HCT116 (cell line): ENCODE measurements around the gene CRADD. TPM values are rescaled to one million over a fixed set of nuclear protein-coding genes. Genes with fewer than 3 reads are reported as not detected.

Experiments
- ATAC-seq: fragments of 200-7000 bp; cut with Tn5 transposase; 2 replicates; pipeline ENCODE4 v1.9.1; 2020; ENCODE audit warnings: mild to moderate bottlenecking, moderate library complexity
- BruUV-seq: library from RNA; stranded (reverse); fragments of 400-500 nt; replicated peaks from 2 replicates; lab custom pipeline; 2021; lab: Mats Ljungman, UMichigan
- CTCF ChIA-PET: fragments of 300-600 bp; sonication (Branson Sonifier 250); formaldehyde crosslinking; loops from one replicate; lab custom pipeline; 2021; ENCODE audit warnings: antibody characterized with exemption; lab: Charles Lee
- POLR2A ChIA-PET: fragments of 300-600, 350-600 bp; sonication (Branson Sonifier 250); formaldehyde crosslinking; loops from one replicate; lab custom pipeline; 2021; ENCODE audit warnings: antibody characterized with exemption; lab: Charles Lee
- RAD21 ChIA-PET, 2 experiments: fragments of 300-600 bp; sonication (Branson Sonifier 250); formaldehyde crosslinking; loops; one replicate each; lab custom pipeline; 2023; ENCODE audit warnings: low total read pairs in 2 of 2; ENCODE audit not compliant: uncharacterized antibody in 2 of 2, unreplicated experiment in 2 of 2, low non-redundant PET in 1 of 2; lab: Charles Lee
- DNase-seq: peaks from one replicate; pipeline ENCODE4 v3.0.0-alpha.2; 2010; ENCODE audit warnings: low read depth, low spot score
- H2AFZ ChIP-seq: fragments of 200-600 bp; shearing (Covaris generic), sonication (generic); 2 replicates; pipeline ENCODE4 v1.6.1; 2017; ENCODE audit warnings: low read depth, mixed run types, mixed read lengths, antibody characterized with exemption, low read length; ENCODE audit not compliant: poor library complexity, severe bottlenecking
- H3K27ac ChIP-seq: 2 replicates; pipeline ENCODE4 v1.5.1; 2012; ENCODE audit warnings: low read depth, low read length
- H3K27me3 ChIP-seq: fragments of 200-600 bp; sonication (generic); 2 replicates; pipeline ENCODE4 v1.6.1; 2016; ENCODE audit warnings: mixed run types, low read length, mixed read lengths; ENCODE audit not compliant: insufficient read depth
- H3K36me3 ChIP-seq, 2 experiments: fragments of 200-500 bp in 1 of 2; fragments of 200-600 bp in 1 of 2; sonication (Bioruptor generic) in 1 of 2; sonication (generic) in 1 of 2; 2 replicates each; pipeline versions ENCODE4 v1.5.1 to v1.6.1; 2014 to 2016; ENCODE audit warnings: low read length in 2 of 2, inconsistent platforms in 1 of 2, mixed read lengths in 1 of 2, mixed run types in 1 of 2; ENCODE audit not compliant: insufficient read depth in 2 of 2, control insufficient read depth in 1 of 2
- H3K4me1 ChIP-seq, 2 experiments: fragments of 200-600 bp in 1 of 2; sonication (generic) in 1 of 2; 2 replicates each; pipeline versions ENCODE4 v1.5.1 to v1.6.1; 2012 to 2017; ENCODE audit warnings: low read length in 2 of 2, inconsistent platforms in 1 of 2, mild to moderate bottlenecking in 1 of 2, mixed read lengths in 1 of 2, mixed run types in 1 of 2, moderate library complexity in 1 of 2; ENCODE audit not compliant: insufficient read depth in 2 of 2, control insufficient read depth in 1 of 2
- H3K4me2 ChIP-seq: fragments of 200-600 bp; sonication (generic); 2 replicates; pipeline ENCODE4 v1.6.1; 2017; ENCODE audit warnings: mixed run types, low read length, mixed read lengths
- H3K4me3 ChIP-seq, 2 experiments: fragments of 200-600 bp in 1 of 2; sonication (generic) in 1 of 2; replicated peaks in 1 of 2; 2 replicates each; pipeline ENCODE4 v1.5.1; 2011 to 2016; ENCODE audit warnings: low read length in 2 of 2, control low read depth in 1 of 2, low read depth in 1 of 2, mild to moderate bottlenecking in 1 of 2, mixed read lengths in 1 of 2, mixed run types in 1 of 2
- H3K79me2 ChIP-seq: fragments of 200-600 bp; sonication (generic); 2 replicates; pipeline ENCODE4 v1.6.1; 2017; ENCODE audit warnings: mild to moderate bottlenecking, mixed run types, low read length, moderate library complexity, mixed read lengths; ENCODE audit not compliant: insufficient read depth
- H3K9ac ChIP-seq: fragments of 200-600 bp; sonication (generic); 2 replicates; pipeline ENCODE4 v1.6.1; 2016; ENCODE audit warnings: low read length, mixed read lengths
- H3K9me2 ChIP-seq: fragments of 200-600 bp; sonication (generic), shearing (Covaris generic); 2 replicates; pipeline ENCODE4 v1.6.1; 2017; ENCODE audit warnings: mixed run types, mild to moderate bottlenecking, moderate library complexity; ENCODE audit not compliant: insufficient read depth
- H3K9me3 ChIP-seq, 2 experiments: fragments of 200-500 bp in 1 of 2; fragments of 200-600 bp in 1 of 2; sonication (Bioruptor generic) in 1 of 2; sonication (generic) in 1 of 2; 2 replicates each; pipeline ENCODE4 v1.6.1; 2014 to 2017; ENCODE audit warnings: low read length in 2 of 2, mixed read lengths in 2 of 2, inconsistent platforms in 1 of 2, low read depth in 1 of 2, mild to moderate bottlenecking in 1 of 2, mixed run types in 1 of 2, moderate library complexity in 1 of 2; ENCODE audit not compliant: control insufficient read depth in 1 of 2, insufficient read depth in 1 of 2
- H4K20me1 ChIP-seq: fragments of 200-600 bp; sonication (generic), shearing (Covaris generic); 2 replicates; pipeline ENCODE4 v1.6.1; 2017; ENCODE audit warnings: mixed run types, mild to moderate bottlenecking, moderate library complexity; ENCODE audit not compliant: insufficient read depth
- ATF3 ChIP-seq: IDR thresholded peaks from 2 replicates; pipeline ENCODE4 v1.6.1; 2012
- CBX3 ChIP-seq: IDR thresholded peaks from 2 replicates; pipeline ENCODE4 v1.6.1; 2012; ENCODE audit warnings: low read depth
- CEBPB ChIP-seq: IDR thresholded peaks from 2 replicates; pipeline ENCODE4 v1.6.1; 2012; ENCODE audit warnings: low read depth
- CTCF ChIP-seq, 3 experiments: fragments of 200-600 bp in 1 of 3; sonication (generic) in 1 of 3; IDR thresholded peaks in 2 of 3; conservative IDR thresholded peaks in 1 of 3; 2 replicates each; pipeline ENCODE4 v1.5.1; 2012 to 2017; ENCODE audit warnings: low read depth in 2 of 3, low read length in 2 of 3, antibody characterized with exemption in 1 of 3, borderline replicate concordance in 1 of 3, control low read depth in 1 of 3, mild to moderate bottlenecking in 1 of 3, mixed read lengths in 1 of 3, mixed run types in 1 of 3, moderate library complexity in 1 of 3; ENCODE audit not compliant: insufficient read depth in 1 of 3
- EGR1 ChIP-seq: IDR thresholded peaks from 2 replicates; pipeline ENCODE4 v1.6.1; 2012; ENCODE audit warnings: low read depth
- EZH2 ChIP-seq: fragments of 200-600 bp; sonication (generic); IDR thresholded peaks from 2 replicates; pipeline ENCODE4 v1.6.1; 2017; ENCODE audit warnings: antibody characterized with exemption, mixed run types
- FOSL1 ChIP-seq: IDR thresholded peaks from 2 replicates; pipeline ENCODE4 v1.6.1; 2012; ENCODE audit warnings: low read depth
- JUND ChIP-seq: IDR thresholded peaks from 2 replicates; pipeline ENCODE4 v1.6.1; 2012
- POLR2AphosphoS5 ChIP-seq: IDR thresholded peaks from 2 replicates; pipeline ENCODE4 v1.6.1; 2011; ENCODE audit warnings: mild to moderate bottlenecking, low read depth, low read length, moderate library complexity
- SIN3A ChIP-seq: IDR thresholded peaks from 2 replicates; pipeline ENCODE4 v1.6.1; 2012; ENCODE audit warnings: low read depth
- SRF ChIP-seq: IDR thresholded peaks from 2 replicates; pipeline ENCODE4 v1.6.1; 2012; ENCODE audit warnings: low read depth
- TCF7L2 ChIP-seq: IDR thresholded peaks from 2 replicates; pipeline ENCODE4 v1.7.0; 2011; ENCODE audit warnings: borderline replicate concordance, inconsistent platforms; ENCODE audit not compliant: insufficient read depth, insufficient read length; ENCODE audit errors: extremely low read depth
- YY1 ChIP-seq: IDR thresholded peaks from 2 replicates; pipeline ENCODE4 v1.6.1; 2011; ENCODE audit warnings: low read length, low read depth, moderate library complexity, mild to moderate bottlenecking; ENCODE audit not compliant: insufficient replicate concordance; ENCODE audit errors: extremely low read depth
- intact Hi-C: fragments of 100-400 bp; cut with micrococcal nuclease; formaldehyde crosslinking; loops from 2 replicates; pipeline ENCODE4 v1.10.0; 2022
- total RNA-seq: library from RNA; stranded (reverse); gene quantifications from one replicate; pipeline ENCODE4 v1.2.1, GENCODE V29; 2021; ENCODE audit not compliant: unreplicated experiment

Gene CRADD
- total RNA-seq, 1 experiment from 2014 or later = 12.2 TPM

GRCh38 chr12:93889516-93890212, 212.5 kb downstream of the CRADD start:
- ChIA-PET RAD21 (interaction anchor here in 1 of 2 experiments (0.7 kb wide), 1 partner anchor 320 kb away, joined by 3 read pairs; no protein-coding TSS in a partner anchor), POLR2A (no interaction called here), CTCF (no interaction called here)
- no peaks in the 10 kb centered on the region for H4K20me1 ChIP-seq
- no peaks in the 10 kb centered on the region for H3K27me3 ChIP-seq
- no peak for ATAC-seq
- no TSS peak for BruUV-seq
- no peak overlapping the region for H3K27ac ChIP-seq
- H2AFZ ChIP-seq = no peak overlapping the region
- H3K9ac ChIP-seq = no peak overlapping the region
- H3K4me3 ChIP-seq = no peak overlapping the region
- TF ChIP-seq EZH2 (no peak), SIN3A (no peak), FOSL1 (no peak), EGR1 (no peak), TCF7L2 (no peak), CBX3 (no peak), YY1 (no peak), CTCF (IDR thresholded peaks at IDR 0.05 in 2 of 3, conservative IDR thresholded peaks at IDR 0.05 in 1 of 3; ENCODE audit: borderline replicate concordance in 1 of 3, insufficient read depth in 1 of 3, low read depth in 2 of 3, low read length in 2 of 3) (no peak), SRF (no peak), ATF3 (no peak), JUND (no peak), POLR2AphosphoS5 (no peak), CEBPB (no peak)
- H3K79me2 ChIP-seq = no peaks in the 10 kb centered on the region
- DNase-seq = no peak
- H3K9me3 ChIP-seq = no peaks in the 10 kb centered on the region
- intact Hi-C loops = no loop called here
- no peaks in the 10 kb centered on the region for H3K4me1 ChIP-seq
- no peaks in the 10 kb centered on the region for H3K9me2 ChIP-seq
- H3K4me2 ChIP-seq = no peak overlapping the region
- no peaks in the 10 kb centered on the region for H3K36me3 ChIP-seq
